SK-N-MC (cell line): ENCODE measurements around the gene PLCE1.

Source experiments
- DNase-seq: peaks from one replicate; pipeline ENCODE4 v3.0.0-alpha.2; 2011; ENCODE audit warnings: low read depth, low spot score
- H3K27ac ChIP-seq: fragments of 200-600 bp; sonication (generic); 2 replicates; pipeline ENCODE4 v1.5.1; 2016; ENCODE audit warnings: mixed run types
- H3K36me3 ChIP-seq: fragments of 200-600 bp; sonication (generic); 2 replicates; pipeline ENCODE4 v1.6.1; 2017; ENCODE audit warnings: antibody characterized with exemption, low read length, mixed read lengths; ENCODE audit not compliant: insufficient read depth
- H3K4me3 ChIP-seq: fragments of 200-600 bp; sonication (generic); 2 replicates; pipeline ENCODE4 v1.5.1; 2016
- H3K9ac ChIP-seq: fragments of 200-600 bp; sonication (generic); 2 replicates; pipeline ENCODE4 v1.8.0; 2017; ENCODE audit warnings: mixed run types, mixed read lengths; ENCODE audit not compliant: insufficient read length
- H3K9me3 ChIP-seq: fragments of 200-600 bp; sonication (generic); 2 replicates; pipeline ENCODE4 v1.6.1; 2017; ENCODE audit warnings: low read depth, mild to moderate bottlenecking, antibody characterized with exemption, low read length, moderate library complexity, mixed read lengths
- EZH2 ChIP-seq: fragments of 200-600 bp; sonication (generic); IDR thresholded peaks from one replicate; pipeline ENCODE4 v1.6.1; 2017; ENCODE audit warnings: antibody characterized with exemption
- FOXP2 ChIP-seq: optimal IDR thresholded peaks from 2 replicates; pipeline ENCODE3; 2011; ENCODE audit warnings: mild to moderate bottlenecking, moderate library complexity; ENCODE audit not compliant: insufficient read depth; ENCODE audit errors: extremely low read length, control extremely low read depth
- POLR2AphosphoS5 ChIP-seq: IDR thresholded peaks from 2 replicates; pipeline ENCODE4 v1.6.1; 2012; ENCODE audit warnings: mild to moderate bottlenecking, low read depth, low read length, borderline replicate concordance

PLCE1 gene

GRCh38 chr10:93991596-93992284 lies 2.0 kb upstream of the PLCE1 start:
- no peak for DNase-seq
- no peaks in the 10 kb centered on the region for H3K9me3 ChIP-seq
- TF ChIP-seq EZH2 (no peak), FOXP2 (no peak), POLR2AphosphoS5 (no peak)
- no peak overlapping the region for H3K9ac ChIP-seq
- no peak overlapping the region for H3K4me3 ChIP-seq
- no peak overlapping the region for H3K27ac ChIP-seq
- H3K36me3 ChIP-seq: no peaks in the 10 kb centered on the region

- Histone ChIP-seq H3K9ac (no peak overlapping the region), H3K27ac (no peak overlapping the region), H3K9me3 (no peaks in the 10 kb centered on the region), H3K36me3 (no peaks in the 10 kb centered on the region), H3K4me3 (no peak overlapping the region)
- TF ChIP-seq EZH2 (no peak), FOXP2 (no peak), POLR2AphosphoS5 (no peak)
- no peak for DNase-seq
Observed at GRCh38 chr10:93992400-93993030, 1.2 kb upstream of the PLCE1 start.

GRCh38 chr10:93993414-93993781 lies 333 bp upstream of the PLCE1 start:
- Histone ChIP-seq H3K4me3 (no peak overlapping the region), H3K27ac (no peak overlapping the region), H3K9me3 (no peaks in the 10 kb centered on the region), H3K36me3 (no peaks in the 10 kb centered on the region), H3K9ac (no peak overlapping the region)
- TF ChIP-seq POLR2AphosphoS5: no peak
- no peak for TF ChIP-seq FOXP2
- no peak for TF ChIP-seq EZH2
- no peak for DNase-seq

GRCh38 chr10:93994438-93994801 lies 689 bp downstream of the PLCE1 start:
- H3K36me3 ChIP-seq: no peaks in the 10 kb centered on the region
- no peak for DNase-seq
- no peaks in the 10 kb centered on the region for H3K9me3 ChIP-seq
- TF ChIP-seq EZH2 (peak; percentile 86), FOXP2 (no peak), POLR2AphosphoS5 (no peak)
- peak overlapping the region; percentile 45; the same call in 1 of the 2 replicates for H3K4me3 ChIP-seq
- H3K27ac ChIP-seq: no peak overlapping the region
- no peak overlapping the region for H3K9ac ChIP-seq

- no peaks in the 10 kb centered on the region for H3K36me3 ChIP-seq
- TF ChIP-seq FOXP2: no peak
- TF ChIP-seq POLR2AphosphoS5: no peak
- no peak overlapping the region for H3K9ac ChIP-seq
- H3K27ac ChIP-seq: no peak overlapping the region
- no peak overlapping the region for H3K4me3 ChIP-seq
- H3K9me3 ChIP-seq: no peaks in the 10 kb centered on the region
- DNase-seq: no peak
Observed at GRCh38 chr10:93995182-93995581, 1.5 kb downstream of the PLCE1 start.

- TF ChIP-seq EZH2 (no peak), POLR2AphosphoS5 (no peak), FOXP2 (no peak)
- no peaks in the 10 kb centered on the region for H3K36me3 ChIP-seq
- no peaks in the 10 kb centered on the region for H3K9me3 ChIP-seq
- DNase-seq: no peak
- H3K9ac ChIP-seq: no peak overlapping the region
- H3K27ac ChIP-seq: no peak overlapping the region
- H3K4me3 ChIP-seq: no peak overlapping the region
Observed at GRCh38 chr10:93995598-93996271, 2.0 kb downstream of the PLCE1 start.

- no peaks in the 10 kb centered on the region for H3K36me3 ChIP-seq
- no peak overlapping the region for H3K9ac ChIP-seq
- no peak for DNase-seq
- H3K27ac ChIP-seq: no peak overlapping the region
- no peaks in the 10 kb centered on the region for H3K9me3 ChIP-seq
- no peak for TF ChIP-seq POLR2AphosphoS5
- TF ChIP-seq EZH2: no peak
- no peak for TF ChIP-seq FOXP2
- H3K4me3 ChIP-seq: no peak overlapping the region
Observed at GRCh38 chr10:93996551-93996950, 2.8 kb downstream of the PLCE1 start.

GRCh38 chr10:93997546-93997945 lies 3.8 kb downstream of the PLCE1 start:
- TF ChIP-seq FOXP2 (no peak), POLR2AphosphoS5 (no peak), EZH2 (no peak)
- Histone ChIP-seq H3K36me3 (no peaks in the 10 kb centered on the region), H3K4me3 (no peak overlapping the region), H3K9me3 (no peaks in the 10 kb centered on the region), H3K27ac (no peak overlapping the region), H3K9ac (no peak overlapping the region)
- DNase-seq: no peak
